Right forelimb (tissue), 1 donor: ENCODE data around the gene ADAD1.
"Not testable (repeated sequence)": the region's sequence is repeated elsewhere in the genome, so short reads cannot be mapped to it uniquely, and the experiment has no call there.

ENCODE experiments used
- DNase-seq: peaks from one replicate; pipeline ENCODE4 v3.0.0-alpha.2; 2018

The ADAD1 gene

DNA sequence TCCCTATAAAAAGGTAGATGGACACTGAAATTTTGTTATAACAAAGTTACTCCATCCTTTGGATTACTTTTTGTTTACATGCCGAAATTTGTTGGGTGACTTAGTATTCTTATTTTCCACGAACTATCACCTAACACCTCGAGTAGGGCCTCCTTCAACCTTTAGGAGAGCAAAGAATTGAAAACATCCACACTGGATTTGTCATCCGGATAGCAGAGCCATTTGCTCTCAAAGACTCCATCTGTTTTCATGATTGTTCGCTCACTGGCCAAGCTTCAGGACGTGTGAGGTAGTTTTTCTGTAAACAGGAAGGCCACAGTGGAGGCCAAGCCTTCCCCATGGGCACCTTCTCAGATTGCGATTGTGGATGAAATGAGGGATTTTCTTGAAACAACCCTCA is at the start of gene ADAD1:
ADAD1 (plus strand) TSS at position 301 of the 400 bp plus-strand sequence. CDS start 1,059 bp downstream, outside the sequence.
- no peak for DNase-seq

DNA sequence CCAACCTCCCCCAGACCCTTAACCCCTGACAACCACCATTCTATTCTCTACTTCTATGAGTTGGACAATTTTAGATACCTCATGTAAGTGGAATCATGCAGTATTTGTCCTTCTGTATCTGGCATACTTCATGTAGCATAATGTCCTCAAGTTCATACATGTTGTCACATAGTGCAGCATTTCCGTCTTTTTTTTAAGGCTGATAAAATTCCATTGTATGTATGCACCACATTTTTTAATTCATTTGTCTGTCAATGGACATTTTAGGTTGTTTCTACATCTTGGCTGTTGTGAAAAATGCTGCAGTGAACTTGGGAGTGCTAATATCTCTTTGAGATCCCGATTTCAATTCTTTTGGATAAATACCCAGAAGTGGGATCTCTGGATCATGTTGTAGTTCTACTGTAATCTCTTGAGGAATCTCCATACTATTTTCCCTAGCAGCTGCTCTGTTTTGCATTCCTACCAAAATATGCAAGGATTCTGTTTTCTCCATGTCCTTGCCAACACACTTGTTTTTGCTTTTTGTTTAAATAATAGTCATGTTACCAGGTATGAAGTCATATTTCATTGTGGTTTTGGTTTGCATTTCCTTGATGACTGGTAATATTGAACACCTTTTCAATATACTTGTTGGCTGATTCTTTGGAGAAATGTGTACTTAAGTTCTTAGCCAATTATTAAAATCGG is 48.8 kb upstream of the ADAD1 start:
- DNase-seq, result no peak

DNA sequence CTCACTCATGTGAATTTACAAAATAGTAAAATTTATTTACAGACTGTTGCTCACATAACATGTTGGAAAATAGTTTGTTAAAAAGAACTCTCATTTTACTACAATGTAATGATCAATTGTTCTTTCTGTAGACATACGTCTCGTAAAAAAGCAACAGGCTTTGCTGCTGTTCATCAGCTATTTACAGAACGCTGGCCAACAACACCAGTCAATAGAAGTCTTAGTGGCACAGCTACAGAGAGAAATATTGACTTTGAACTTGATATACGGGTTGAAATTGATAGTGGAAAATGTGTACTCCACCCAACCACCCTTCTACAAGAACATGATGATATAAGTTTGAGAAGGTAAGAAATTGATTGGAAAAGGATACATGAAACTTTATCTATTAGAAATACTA is 47.6 kb upstream of the ADAD1 start:
- DNase-seq, result no peak

DNA sequence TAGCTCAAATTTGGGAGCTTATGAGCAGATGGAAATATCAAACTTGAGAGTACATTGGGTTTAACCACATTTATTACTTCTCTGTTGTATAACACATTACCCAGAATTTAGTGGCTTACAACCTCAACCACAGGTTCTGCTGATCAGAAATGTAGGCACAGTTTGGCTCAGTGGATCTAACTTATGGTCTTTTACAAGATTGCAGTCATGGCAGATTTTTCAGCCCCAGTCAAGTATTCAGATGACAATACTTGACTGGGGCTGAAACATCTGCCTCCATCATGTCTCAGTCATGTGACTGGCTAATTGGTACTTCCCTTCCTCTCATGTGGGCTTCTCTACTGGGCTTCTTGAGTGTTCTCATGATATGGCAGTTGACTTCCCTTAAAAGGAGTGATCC is 44.0 kb upstream of the ADAD1 start:
- DNase-seq, result no peak

DNA sequence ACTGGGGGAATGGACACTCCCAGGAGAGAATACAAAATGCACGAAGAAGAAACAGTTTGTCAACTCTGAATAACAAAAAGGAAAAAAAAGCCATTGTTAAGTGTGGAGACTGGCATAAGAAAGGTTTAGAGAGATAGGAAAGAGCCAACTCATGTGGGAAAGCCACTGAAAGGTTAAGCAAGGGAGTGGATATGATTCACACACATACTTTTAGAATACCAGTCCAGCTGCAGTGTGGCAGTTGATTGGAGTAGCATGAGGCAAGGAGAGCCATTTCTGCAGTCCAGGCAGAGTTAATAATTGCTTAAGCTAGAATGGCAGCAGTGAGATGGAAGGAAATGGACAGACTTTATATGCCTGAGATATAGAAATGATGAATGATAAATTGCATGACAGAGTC is 36.9 kb upstream of the ADAD1 start:
- DNase-seq, result no peak

DNA sequence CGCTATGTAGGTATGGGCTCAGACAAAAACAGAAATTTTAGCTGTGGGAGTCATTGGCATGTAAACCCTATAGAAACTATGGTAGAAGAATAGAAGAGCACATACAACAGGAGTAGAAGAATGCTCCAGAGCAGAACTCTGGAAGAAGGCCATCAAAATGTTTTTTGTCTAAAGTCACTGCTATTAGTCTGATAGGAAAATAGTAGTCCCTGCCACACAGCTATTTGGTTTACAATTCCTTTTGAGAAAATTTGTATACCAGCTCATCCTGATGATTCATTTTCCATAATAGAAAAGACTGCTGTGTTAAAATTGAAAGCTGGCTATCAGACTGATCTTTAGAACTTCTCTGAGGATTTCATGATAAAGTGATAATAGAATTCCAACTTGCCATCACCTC is 32.8 kb upstream of the ADAD1 start:
- no peak for DNase-seq

DNA sequence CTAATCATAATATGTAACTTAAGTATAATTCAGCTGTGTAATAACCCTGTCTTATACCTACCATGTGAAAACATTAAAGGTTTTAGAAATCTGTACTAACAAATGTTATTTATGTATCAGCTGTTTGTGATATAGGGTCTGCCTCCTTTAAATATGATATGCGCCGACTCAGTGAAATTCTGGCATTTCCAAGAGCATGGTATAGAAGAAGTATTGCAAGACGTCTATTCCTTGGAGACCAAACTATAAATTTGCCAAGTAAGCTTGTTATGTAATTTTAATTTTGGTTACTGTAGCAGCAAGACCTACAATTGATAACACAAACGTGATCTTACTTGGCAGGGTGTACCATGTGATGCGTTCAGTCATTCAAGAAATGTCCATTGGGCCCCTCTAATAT is 32.3 kb upstream of the ADAD1 start:
- no peak for DNase-seq

DNA sequence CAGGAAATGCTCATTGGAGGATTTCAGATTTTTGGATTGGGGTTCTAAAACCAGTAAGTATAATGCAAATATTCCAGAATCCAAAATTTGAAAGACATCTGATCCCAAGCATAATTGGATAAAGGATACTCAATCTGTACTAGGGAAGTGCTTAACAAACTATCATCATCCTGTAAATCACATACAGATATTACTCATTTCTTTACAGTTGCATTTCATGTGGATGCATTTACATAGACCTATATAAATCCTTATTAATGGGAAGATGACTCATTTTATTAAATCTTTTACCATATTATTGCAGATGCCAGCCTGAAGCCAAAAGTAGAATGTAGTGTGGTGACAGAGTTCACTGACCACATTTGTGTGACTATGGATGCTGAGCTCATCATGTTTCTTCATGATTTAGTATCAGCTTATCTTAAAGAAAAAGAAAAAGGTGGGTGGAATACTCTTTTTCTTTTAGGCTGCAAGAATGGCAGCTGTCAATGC is 22.4 kb upstream of the ADAD1 start:
- DNase-seq, result no peak

DNA sequence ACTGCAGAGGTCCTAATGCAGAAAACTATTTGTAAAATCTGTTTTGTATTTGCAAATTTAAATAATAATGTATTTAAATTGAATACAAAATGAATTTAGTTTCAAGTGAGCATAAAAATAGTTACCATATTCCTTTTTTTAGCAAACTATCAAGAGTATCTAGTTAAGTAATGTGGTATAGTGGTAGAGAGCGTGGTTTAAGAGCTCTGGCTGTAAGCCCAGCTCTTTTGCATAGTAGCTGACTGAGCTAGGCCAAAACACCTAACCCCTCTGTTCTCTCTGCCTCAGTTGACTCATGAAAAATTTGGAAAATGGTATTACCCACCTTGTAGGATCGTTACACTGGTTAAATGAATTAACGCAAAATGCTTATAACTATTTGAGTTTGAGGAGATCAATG is 18.1 kb upstream of the ADAD1 start:
- no peak for DNase-seq

DNA sequence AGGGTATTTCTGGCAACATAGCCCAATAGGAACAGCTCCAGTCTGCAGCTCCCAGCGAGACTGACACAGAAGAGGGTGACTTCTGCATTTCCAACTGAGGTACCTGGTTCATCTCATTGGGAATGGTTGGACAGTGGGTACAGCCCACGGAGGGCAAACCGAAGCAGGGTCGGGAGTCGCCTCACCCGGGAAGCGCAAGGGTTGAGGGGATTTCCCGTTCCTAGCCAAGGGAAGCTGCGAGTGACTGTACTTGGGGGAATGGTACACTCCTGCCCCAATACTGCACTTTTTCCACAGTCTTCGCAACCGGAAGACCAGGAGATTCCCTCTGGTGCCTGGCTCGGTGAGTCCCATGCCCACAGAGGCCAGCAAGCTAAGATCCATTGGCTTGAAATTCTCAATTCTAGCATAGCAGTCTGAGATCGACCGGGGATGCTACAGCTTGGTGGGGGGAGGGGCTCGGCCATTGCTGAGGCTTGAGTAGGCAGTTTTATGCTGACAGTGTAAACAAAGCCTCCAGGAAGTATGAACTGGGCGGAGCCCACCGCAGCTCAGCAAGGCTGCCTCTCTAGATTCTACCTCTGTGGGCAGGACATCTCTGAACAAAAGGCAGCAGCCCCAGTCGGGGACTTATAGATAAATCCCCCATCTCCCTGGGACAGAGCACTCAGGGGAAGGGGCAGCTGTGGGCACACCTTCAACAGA is 14.0 kb upstream of the ADAD1 start:
- DNase-seq, result no peak

DNA sequence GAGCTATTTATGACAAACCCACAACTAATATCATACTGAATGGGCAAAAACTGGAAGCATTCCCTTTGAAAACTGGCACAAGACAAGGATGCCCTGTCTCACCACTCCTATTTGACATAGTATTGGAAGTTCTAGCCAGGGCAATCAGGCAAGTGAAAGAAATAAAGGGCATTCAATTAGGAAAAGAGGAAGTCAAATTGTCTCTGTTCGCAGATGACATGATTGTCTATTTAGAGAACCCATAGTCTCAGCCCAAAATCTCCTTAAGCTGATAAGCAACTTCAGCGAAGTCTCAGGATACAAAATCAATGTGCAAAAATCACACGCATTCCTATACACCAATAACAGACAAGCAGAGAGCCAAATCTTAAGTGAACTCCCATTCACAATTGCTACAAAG is 10.0 kb upstream of the ADAD1 start:
- not testable (repeated sequence) for DNase-seq

DNA sequence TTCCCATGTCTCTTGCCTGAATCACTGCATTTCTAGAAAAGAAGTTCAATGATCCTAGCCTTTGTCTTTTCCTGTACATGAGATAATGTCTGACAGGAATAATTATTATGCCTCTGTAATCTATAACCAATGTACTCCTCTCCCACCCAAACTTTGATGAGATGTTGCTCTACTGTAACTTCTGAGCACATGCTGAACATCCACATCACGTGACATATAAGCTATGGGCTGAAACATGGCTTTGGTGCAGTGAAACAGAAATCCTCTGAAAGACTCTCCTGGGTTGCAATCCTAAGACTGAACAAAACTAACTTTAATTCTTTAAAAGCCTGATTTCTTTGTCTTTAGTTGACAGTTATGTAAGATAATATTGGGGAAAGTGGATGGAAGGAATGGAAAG is 1.5 kb upstream of the ADAD1 start:
- no peak for DNase-seq

DNA sequence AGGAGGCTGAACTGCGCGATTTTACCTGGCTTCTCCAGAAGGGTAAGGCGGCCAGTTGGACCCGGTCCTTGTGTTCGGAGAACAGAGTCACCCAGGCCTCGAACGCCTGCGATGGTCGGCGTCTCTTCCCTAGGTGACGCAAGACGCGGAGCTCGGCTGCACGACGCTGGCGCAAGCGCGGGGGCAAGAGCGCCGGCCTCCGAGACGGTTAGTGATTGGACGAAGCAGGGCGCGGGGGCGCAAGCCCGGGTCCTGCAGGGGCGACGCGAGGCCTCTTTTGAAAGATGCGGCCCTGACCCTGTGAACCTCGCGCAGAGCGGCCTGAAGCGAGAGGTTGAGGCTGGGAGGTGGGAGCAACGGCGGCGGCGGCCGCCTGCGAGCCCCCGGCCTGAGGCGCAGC is 428 bp downstream of the ADAD1 start:
- DNase-seq, result no peak

DNA sequence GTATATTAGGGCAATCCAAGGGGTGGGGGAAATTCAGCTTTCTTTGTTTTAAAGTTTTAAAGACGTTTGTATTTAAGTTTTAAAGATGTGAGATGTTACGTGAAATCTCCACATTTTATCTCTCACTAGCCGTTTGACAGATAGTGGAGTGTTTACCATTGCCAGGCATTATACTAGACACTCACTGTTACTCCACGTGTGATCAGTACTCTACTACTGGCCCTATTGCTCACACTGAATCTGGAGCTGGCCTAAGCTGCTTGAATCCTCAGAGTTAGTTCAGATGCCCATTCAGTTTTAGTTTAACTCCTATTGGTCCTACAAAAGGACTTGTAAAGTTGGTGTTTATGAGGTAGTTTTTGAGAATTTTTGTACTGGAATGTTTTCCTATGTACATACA is 4.5 kb downstream of the ADAD1 start:
- DNase-seq, result no peak

DNA sequence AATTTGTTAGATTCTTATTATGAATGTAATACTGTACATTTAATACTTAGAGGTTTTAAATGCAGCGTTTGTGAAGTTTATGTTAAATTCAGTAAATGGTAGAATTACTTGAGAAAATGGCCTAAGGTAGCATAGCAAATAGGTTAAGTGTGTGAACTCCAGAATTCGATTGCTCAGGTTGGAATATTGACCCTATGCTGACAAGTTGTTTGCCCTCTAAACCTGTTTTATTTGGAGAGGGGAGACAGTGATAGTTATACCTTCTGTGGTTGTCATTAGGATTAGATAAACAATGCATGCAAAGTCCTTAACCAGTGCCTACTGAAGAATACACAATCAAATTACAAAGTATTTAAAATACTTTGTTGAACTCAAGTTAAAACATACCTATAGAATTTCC is 5.4 kb downstream of the ADAD1 start:
- no peak for DNase-seq

DNA sequence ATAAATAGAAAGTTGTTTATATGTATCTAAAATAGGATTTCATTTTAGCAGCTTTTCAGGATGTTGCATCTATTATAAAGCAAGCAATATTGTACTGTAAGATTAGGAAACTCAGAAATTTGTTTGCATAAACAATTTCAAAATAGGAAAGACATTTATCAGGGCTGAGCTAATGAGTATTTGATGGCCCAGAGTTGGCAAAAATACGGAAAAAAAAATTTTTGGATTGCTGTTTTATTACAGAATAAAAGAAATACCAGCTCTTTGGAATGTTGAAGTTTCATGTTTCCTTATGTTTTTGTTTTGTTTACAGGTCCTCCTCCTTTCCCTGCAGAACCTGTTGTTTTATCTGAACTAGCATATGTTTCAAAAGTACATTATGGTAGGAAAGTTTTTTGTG is 14.5 kb downstream of the ADAD1 start:
- DNase-seq, result no peak

DNA sequence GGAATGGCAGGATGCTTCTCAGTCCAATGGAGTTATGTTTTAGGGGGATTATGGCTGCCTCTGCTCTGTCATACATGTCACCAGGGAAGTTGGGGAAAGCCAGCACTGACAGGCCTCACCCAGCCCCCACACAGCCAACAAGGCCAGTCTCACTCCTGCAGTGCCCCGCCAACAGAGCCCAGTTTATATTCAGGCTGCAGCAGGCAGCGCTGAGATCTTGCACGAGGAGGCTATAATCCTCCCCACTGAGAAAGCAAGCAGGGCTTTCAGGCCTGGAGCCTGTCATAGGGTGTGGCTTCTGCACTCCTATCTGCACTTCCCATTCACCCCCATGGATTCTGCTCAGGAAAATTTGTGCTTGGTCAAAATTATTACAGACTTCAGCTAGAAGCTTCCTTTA is 25.1 kb downstream of the ADAD1 start:
- DNase-seq, result no peak

DNA sequence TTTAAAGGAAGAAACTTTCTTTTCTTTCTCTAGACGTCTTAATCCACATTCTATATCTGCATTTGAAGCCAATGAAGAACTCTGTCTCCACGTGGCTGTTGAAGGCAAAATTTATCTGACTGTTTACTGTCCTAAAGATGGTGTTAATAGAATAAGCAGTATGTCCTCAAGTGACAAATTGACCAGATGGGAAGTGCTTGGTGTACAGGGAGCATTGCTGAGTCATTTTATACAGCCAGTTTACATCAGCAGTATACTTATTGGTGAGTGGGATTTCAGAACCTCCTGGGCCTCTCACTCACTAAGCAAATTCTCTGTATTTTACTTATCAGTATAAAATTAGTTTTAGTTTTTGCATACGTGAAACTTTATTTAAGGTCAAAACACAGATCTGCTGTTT is 33.7 kb downstream of the ADAD1 start:
- DNase-seq, result no peak

DNA sequence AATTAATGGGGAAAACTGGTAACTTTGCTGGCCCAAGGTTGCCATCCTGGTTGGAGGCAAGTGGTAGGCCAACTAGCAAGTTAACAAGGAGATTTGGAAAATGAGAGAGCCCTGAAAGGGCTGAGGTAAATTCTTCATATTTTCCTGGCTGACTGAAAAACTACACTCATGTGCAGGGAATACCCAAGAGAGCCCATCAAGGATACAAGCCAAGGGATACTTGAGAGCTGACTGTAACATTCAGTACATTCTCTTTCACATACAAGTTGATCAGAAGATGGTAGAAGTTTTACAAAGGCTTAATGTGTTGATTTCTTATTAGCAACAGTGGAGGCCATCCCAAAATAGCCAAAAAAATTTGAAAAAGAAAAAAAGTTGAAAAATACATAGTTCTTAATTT is 44.4 kb downstream of the ADAD1 start:
- no peak for DNase-seq

DNA sequence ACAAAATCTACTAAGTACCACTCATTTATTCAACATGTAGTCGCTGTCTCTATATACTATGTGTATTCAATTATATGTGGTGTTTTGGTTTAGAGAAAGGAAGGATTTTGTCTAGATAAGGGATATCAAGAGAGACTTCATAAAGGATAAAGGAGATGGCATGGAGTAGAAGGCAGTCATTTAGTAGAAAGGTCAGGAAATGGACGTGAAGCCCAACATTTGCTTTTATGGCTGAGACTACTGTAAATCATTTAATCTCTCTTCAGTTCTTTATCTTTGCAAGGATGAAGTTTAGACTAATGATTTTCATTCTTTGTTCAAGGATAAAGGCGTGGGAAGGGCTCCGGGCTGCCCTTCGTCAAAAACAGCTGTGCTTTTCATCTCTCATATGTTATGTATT is 52.5 kb downstream of the ADAD1 start:
- no peak for DNase-seq

DNA sequence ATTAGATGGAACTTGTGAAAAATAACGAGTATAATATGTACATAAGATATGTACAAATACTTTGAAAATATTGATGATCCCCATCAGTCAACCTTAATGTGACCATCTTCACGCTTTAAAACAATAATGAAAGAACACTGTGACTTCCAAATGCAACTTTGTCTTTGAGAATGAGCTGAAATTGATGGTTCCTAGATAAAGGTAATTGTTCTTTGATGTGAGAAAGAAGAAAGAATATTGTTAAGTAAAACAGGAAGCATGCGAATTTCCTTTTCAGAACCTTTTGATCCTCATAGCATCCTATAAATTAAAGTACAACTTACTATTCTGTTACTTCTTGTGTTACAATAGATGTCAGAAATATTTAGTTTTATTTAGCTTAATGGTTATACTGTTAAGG is 55.5 kb downstream of the ADAD1 start:
- DNase-seq, result no peak

DNA sequence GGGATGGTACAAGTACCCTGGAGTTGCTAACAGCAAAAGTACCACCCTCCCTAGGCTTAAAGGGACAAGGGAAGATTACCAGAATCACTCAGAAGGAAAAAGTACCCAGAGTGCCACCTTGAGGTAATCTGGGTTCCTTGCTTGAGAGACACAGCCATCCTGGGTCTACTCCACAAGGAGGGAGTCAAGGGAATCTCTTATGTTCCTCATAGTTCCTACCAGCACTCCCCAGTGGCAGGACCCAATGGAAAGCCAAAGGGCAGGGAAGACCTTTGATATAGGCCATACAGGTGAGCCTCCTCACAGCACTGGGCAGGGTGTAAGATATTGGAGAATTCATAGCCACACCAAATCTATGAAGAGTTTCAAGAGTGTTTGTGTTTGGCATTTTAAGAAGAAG is 72.0 kb downstream of the ADAD1 start:
- no peak for DNase-seq

DNA sequence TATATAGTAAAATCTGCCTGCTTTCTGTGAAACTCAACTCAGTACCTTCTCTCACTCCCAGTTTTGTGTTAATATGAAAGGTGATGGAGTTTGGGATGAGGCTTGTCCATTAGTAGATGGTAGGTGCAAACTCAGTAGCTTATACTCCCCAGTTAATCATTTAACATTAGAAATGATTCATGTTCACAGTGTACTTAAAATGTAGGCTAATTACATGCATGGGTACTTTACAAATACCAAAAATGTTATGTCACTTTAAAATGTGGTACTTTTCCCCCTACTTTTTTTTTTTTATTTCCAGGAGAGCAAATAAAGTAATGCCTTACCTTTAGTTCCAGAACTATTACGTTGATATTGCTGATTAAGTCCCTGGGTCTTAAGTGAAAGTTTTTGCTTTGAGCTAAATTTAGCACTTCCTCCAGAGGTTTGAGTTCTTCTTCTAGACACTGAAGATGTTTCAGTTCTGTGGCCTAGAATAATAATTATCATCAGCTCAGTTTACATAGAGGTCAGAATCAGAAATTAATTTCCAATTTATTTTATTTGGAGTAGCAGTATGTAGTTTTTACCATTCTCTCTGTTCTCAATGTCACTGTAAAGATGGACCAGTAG is 74.7 kb downstream of the ADAD1 start:
- DNase-seq, result no peak
